PFSK-1 (cell line): Measurements from ENCODE around the gene CCT2.

ENCODE experiments used
- FOXP2 ChIP-seq: optimal IDR thresholded peaks from 2 replicates; pipeline ENCODE3; 2011; ENCODE audit warnings: borderline replicate concordance, control low read depth, inconsistent platforms; ENCODE audit not compliant: insufficient read depth; ENCODE audit errors: extremely low read length, extremely low read depth
- POLR2AphosphoS5 ChIP-seq: IDR thresholded peaks from 2 replicates; pipeline ENCODE4 v1.6.1; 2012; ENCODE audit warnings: low read depth, mild to moderate bottlenecking, control low read depth, low read length, moderate library complexity
- REST ChIP-seq, 2 experiments: IDR thresholded peaks; 2 replicates each; pipeline versions ENCODE4 v1.6.1 to v1.8.0; 2011 to 2012; ENCODE audit warnings: low read depth in 2 of 2, low read length in 2 of 2, control low read depth in 1 of 2, inconsistent platforms in 1 of 2, mild to moderate bottlenecking in 1 of 2, moderate library complexity in 1 of 2; ENCODE audit not compliant: insufficient read depth in 1 of 2
- SIN3A ChIP-seq: IDR thresholded peaks from 2 replicates; pipeline ENCODE4 v1.6.1; 2012; ENCODE audit warnings: mild to moderate bottlenecking, low read length, moderate library complexity, borderline replicate concordance; ENCODE audit not compliant: insufficient read depth
- TAF1 ChIP-seq: IDR thresholded peaks from 2 replicates; pipeline ENCODE4 v1.6.1; 2012; ENCODE audit warnings: low read length, control low read depth, borderline replicate concordance; ENCODE audit not compliant: insufficient read depth

The CCT2 gene

GRCh38 chr12:69641546-69641945, 56.3 kb downstream of the CCT2 start:
- TF ChIP-seq SIN3A: no peak
- TF ChIP-seq POLR2AphosphoS5: no peak
- TF ChIP-seq FOXP2: no peak
- TF ChIP-seq TAF1: no peak
- TF ChIP-seq REST (IDR thresholded peaks at IDR 0.05; ENCODE audit: insufficient read depth in 1 of 2, low read depth in 2 of 2, low read length in 2 of 2): no peak

- TF ChIP-seq REST (IDR thresholded peaks at IDR 0.05; ENCODE audit: insufficient read depth in 1 of 2, low read depth in 2 of 2, low read length in 2 of 2) (no peak), SIN3A (no peak), FOXP2 (no peak), TAF1 (no peak), POLR2AphosphoS5 (no peak)
Observed at GRCh38 chr12:69642531-69642930, 57.3 kb downstream of the CCT2 start.

GRCh38 chr12:69644511-69644910, 59.3 kb downstream of the CCT2 start:
- no peak for TF ChIP-seq REST (IDR thresholded peaks at IDR 0.05; ENCODE audit: insufficient read depth in 1 of 2, low read depth in 2 of 2, low read length in 2 of 2)
- no peak for TF ChIP-seq POLR2AphosphoS5
- TF ChIP-seq SIN3A: no peak
- no peak for TF ChIP-seq TAF1
- TF ChIP-seq FOXP2: no peak

GRCh38 chr12:69645031-69645430, 59.8 kb downstream of the CCT2 start:
- TF ChIP-seq REST (IDR thresholded peaks at IDR 0.05; ENCODE audit: insufficient read depth in 1 of 2, low read depth in 2 of 2, low read length in 2 of 2) (no peak), SIN3A (no peak), FOXP2 (no peak), POLR2AphosphoS5 (no peak), TAF1 (no peak)

GRCh38 chr12:69647178-69647577, 61.9 kb downstream of the CCT2 start:
- TF ChIP-seq SIN3A: no peak
